Activated naive CD8-positive, alpha-beta T cell treated with anti-CD3 and anti-CD28 coated beads, Interleukin-2, amount 50 U/mL, for 16 hours (primary cell): ENCODE data around the gene ATP13A2.

Experiments used
- DNase-seq: peaks from one replicate; pipeline ENCODE4 v3.0.0-alpha.2; 2020; ENCODE audit warnings: low read depth, low spot score

Gene ATP13A2

GRCh38 chr1:17028662-17029188 lies 17.0 kb upstream of the ATP13A2 start:
- no peak for DNase-seq

- no peak for DNase-seq
These were observed 16.2 kb upstream of the ATP13A2 start for GRCh38 chr1:17027900-17028299.

DNA sequence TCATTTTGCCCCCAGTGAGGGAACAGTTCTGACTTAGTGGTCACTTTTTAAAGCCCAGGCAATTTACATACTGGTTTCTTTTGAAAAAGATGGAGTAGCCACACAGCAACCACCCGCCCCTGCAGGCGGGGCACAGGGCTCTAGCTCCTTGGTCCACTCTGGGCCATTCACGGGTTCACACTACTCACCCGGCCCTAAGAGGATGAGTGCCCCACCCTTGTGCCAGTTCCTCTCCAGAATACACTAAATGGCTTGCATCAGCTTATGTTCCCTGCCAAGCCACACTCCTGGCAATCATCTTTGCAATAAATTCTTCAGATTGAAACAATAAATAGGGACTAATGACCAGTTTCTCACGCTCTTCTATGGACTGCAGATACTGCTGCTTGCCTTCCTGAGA lies 15.7 kb upstream of the ATP13A2 start:
- DNase-seq: no peak

DNA sequence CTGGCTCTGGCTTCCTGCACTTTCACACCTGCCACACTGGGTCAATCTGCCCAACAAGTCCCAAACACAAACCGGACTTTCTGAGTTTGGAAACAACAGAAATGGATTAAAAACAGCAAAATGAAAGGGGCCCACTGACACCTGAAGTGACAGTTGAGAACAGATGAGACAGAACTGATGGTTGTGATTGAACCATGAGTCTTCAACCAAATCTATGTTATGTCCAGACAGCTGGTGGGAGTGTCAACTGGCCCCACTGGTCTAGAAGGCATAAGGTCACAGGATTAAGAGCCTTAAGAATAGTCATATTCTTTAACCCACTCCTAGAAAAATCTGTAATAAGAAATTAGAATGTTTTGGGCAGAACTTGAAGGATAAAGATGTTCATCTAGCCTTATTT lies 13.0 kb upstream of the ATP13A2 start:
- DNase-seq: no peak

DNA sequence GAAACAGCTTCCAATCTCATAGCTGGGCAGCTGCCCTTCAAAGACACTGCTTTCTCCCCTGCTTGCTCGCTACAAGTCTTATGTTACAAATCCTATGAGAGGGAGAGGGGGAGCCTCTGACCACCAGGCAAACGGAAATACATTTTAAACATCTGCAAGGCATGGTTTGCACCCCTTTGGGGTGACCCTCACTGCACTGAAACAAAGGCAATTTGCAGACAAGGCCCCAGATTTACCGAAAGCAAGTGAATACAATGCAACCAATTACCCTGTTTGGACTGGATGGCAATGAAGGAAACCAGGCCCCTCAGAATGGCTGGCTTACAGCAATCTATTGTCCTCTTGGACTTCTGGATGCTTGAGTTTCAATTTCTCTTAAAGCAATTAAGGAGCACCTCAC lies 11.8 kb upstream of the ATP13A2 start:
- no peak for DNase-seq

GRCh38 chr1:17023102-17023501 lies 11.4 kb upstream of the ATP13A2 start:
- DNase-seq: no peak

GRCh38 chr1:17021896-17022295 lies 10.2 kb upstream of the ATP13A2 start:
- DNase-seq: no peak

DNA sequence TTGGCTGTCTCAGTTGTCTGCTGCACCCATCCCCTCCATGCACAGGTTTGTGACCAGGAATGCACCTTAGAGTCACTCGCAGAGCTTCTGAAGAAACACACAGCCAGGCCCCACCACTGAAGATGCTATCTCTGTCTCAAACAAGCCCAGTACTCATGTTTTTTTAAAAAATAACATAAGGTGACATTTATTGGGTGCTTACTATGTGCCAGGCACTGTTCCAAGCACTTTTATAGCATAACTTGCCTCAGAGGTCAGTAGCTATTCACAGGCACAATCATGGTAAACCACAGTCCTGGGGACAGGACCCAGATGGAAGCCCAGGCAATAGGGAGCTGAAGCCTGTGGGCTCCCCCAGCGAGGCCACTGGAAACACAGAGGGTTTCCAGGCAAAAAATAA lies 8.8 kb upstream of the ATP13A2 start:
- DNase-seq: no peak

- DNase-seq: no peak
These were observed 7.1 kb upstream of the ATP13A2 start for GRCh38 chr1:17018849-17019248.

DNA sequence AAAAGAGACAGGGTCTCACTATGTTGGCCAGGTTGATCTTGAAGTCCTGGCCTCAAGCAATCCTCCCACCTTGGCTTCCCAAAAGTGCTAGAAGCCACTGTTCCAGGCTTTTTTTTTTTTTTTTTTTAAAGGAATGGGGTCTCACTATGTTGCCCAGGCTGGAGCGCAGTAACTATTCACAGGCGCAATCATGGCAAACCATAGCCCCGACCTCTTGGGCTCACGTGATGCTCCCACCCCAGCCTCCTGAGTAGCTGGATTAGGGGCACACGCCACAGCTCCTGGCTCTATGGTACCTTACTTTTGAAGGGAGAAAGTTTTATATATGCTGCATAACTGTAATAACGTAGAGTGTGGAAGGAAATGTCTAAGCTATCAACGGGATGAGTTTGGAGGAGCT lies 5.7 kb upstream of the ATP13A2 start:
- no peak for DNase-seq

DNA sequence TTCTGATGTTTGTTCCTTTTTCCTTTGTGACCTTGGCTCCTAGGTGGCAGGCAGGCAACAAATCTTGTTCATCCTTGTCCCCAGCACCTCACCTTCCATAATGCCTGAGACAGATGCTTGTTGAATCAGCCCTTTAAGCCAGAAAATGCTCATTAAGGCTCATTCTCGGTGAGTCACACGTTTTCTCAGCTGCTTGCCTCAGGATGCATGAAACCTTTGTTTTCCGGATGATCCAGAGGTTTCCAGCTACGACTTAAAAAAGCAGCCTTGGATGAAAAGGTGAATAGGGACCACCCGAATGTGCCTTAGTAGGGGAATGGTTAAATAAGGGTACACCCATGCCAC lies 4.6 kb upstream of the ATP13A2 start:
- no peak for DNase-seq

DNA sequence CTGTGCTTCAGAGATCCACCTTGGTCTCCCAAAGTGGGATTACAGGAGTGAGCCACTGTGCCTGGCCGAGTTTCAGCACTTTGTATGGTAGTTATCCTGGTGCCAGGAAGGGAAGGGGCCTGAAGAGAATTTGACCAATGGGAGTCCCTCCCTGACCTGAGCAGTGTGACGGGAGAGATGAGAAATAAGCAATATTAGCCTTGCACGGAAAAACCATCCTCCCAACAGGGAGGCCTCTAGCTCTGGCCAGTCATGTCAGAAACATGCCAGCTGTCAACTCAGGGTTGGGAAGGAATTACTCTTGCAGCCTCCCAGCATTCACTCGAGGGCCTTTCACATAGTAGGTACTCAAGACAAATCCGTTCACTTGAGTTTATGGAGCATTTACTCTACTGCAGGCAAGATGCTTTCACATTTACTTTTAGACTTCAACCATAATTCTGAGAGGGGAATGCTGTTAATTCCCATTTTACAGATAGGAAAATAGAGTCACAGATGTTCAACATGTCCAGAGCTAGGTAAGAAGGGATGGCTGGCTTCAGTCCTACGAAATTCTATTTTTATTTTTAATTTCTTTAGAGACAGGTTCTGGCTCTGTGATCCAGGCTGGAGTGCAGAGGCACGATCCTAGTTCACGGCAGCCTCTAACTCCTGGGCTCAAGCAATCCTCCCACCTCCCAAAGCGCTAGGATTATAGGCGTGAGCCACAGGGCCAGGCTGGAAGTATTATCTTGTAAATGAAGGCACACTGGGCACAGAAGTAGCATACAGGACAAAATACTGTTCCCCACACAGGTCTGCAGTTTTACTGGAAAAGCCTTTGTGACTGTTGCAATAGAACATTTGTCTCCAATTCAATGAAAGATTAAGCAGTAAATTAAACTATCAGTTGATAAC lies 3.2 kb upstream of the ATP13A2 start:
- DNase-seq: no peak

GRCh38 chr1:17013491-17014320 lies 2.0 kb upstream of the ATP13A2 start:
- DNase-seq: no peak

GRCh38 chr1:17012775-17013490 lies 1.2 kb upstream of the ATP13A2 start:
- DNase-seq: no peak

GRCh38 chr1:17011092-17011438 lies 663 bp downstream of the ATP13A2 start:
- DNase-seq: no peak

DNA sequence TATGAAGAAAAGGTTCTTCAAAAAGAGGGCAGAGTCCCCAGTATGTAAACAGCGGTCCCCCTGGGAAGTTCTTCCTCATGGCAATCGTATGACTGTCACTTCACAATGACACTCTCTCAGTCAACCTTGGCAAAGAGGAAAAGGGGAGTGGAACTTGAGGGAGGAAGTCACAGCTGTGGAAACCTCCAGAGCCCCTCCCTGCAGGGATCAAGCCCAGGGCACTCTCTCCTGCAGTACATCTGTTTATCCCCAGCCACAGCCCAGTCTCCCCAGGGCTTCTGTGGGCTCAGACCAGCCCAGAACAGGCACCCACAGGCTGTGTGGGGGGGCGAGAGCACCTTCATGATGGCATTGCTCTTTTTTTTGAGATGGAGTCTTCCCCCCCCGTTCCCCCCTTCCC lies 2.0 kb downstream of the ATP13A2 start:
- DNase-seq: no peak

DNA sequence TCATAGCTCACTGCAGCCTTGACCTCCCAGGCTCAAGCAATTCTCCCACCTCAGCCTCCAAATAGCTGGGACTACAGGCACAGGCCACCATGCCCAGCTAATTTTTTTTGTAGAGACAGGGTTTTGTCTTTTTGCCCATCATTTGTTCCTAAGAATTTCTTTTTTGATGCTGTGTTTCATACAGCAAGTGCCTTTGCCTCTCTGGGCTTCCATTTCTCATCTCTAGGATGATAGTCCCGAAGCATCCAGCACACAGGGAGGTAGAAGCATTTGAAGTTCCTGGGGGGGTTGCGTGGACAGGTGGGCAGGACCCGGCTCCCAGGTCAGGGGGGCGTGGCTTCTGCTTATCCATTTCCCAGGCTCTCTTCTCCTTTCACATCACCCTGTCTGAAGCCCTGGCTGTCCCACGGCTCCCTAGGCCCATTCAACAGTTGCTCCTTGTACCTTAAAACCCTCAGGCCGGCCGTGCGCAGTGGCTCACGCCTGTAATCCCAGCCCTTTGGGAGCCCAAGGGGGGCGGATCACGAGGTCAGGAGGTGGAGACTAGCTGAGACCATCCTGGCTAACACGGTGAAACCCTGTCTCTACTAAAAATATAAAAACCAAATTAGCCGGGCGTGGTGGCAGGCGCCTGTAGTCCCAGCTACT lies 3.4 kb downstream of the ATP13A2 start:
- DNase-seq: no peak

DNA sequence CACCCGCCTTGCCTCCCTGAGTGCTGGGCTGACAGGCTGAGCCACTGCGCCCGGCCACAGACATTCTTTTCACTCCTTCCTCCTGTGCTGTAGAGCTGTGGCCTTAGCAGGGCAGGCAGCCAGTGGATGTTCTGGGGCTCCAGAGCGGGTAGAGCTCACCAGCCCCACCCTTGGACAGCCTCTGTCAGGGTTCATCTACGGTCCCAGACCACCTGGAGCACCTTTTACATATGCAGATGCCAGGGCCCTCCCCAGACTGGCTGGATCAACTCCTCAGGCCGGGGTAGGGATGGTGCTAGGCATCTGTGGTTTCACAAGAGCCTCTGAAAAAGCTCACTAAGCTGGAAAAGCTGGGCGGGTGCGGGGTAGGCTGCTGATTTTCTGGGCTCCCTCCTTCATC lies 4.6 kb downstream of the ATP13A2 start:
- DNase-seq: no peak

GRCh38 chr1:17005365-17005740 lies 6.4 kb downstream of the ATP13A2 start:
- DNase-seq: no peak

GRCh38 chr1:17004466-17005364 lies 7.0 kb downstream of the ATP13A2 start:
- DNase-seq: no peak

GRCh38 chr1:17002524-17002902 lies 9.2 kb downstream of the ATP13A2 start:
- no peak for DNase-seq
